Body of pancreas (tissue), 4 donors: ENCODE measurements around the gene FAM200C.

Experiments
- CTCF ChIP-seq, 7 experiments: fragments of 450-650 bp in 4 of 7; fragments of 200-600 bp in 3 of 7; sonication (generic) in 3 of 7; IDR thresholded peaks; one replicate each; pipeline ENCODE4 v1.5.1; 2016 to 2019; ENCODE audit warnings: antibody characterized with exemption in 7 of 7
- POLR2A ChIP-seq, 3 donors: fragments of 450-650 bp; IDR thresholded peaks; one replicate each; pipeline ENCODE4 v1.6.1; 2016; ENCODE audit warnings: antibody characterized with exemption in 3 of 3, mild to moderate bottlenecking in 2 of 3

GRCh38 chr5:160371294-160371693, 28.6 kb downstream of the FAM200C start:
- no peak for TF ChIP-seq CTCF (IDR thresholded peaks at IDR 0.05)
- no peak for TF ChIP-seq POLR2A (IDR thresholded peaks at IDR 0.05)
